NCI-H128 (cell line): ENCODE data around the gene LRRC56.

Experiments used
- DNase-seq: peaks from one replicate; lab custom pipeline; 2025; ENCODE audit not compliant: unreplicated experiment; lab: John Stamatoyannopoulos, UW

Gene LRRC56

GRCh38 chr11:537622-538430 lies 499 bp downstream of the LRRC56 start:
- DNase-seq, result no peak

- no peak for DNase-seq
Measured at GRCh38 chr11:538431-539051, 1.2 kb downstream of the LRRC56 start.

- no peak for DNase-seq
Measured at GRCh38 chr11:539971-540481, 2.7 kb downstream of the LRRC56 start.

GRCh38 chr11:540583-541432 lies 3.5 kb downstream of the LRRC56 start:
- DNase-seq, result no peak

- DNase-seq, result no peak
Measured at GRCh38 chr11:541433-541885, 4.1 kb downstream of the LRRC56 start.

- DNase-seq, result no peak
Measured at GRCh38 chr11:544817-545166, 7.5 kb downstream of the LRRC56 start.

- no peak for DNase-seq
Measured at GRCh38 chr11:545171-545570, 7.8 kb downstream of the LRRC56 start.

- DNase-seq, result no peak
Measured at GRCh38 chr11:548700-549603, 11.6 kb downstream of the LRRC56 start.

- DNase-seq, result no peak
Measured at GRCh38 chr11:550021-550745, 12.9 kb downstream of the LRRC56 start.

- no peak for DNase-seq
Measured at GRCh38 chr11:550746-551085, 13.4 kb downstream of the LRRC56 start.

GRCh38 chr11:551131-551530 lies 13.8 kb downstream of the LRRC56 start:
- no peak for DNase-seq

- no peak for DNase-seq
Measured at GRCh38 chr11:551596-551995, 14.3 kb downstream of the LRRC56 start.

GRCh38 chr11:553083-553987 lies 16.0 kb downstream of the LRRC56 start:
- DNase-seq, result no peak

GRCh38 chr11:553988-554340 lies 16.6 kb downstream of the LRRC56 start:
- no peak for DNase-seq

GRCh38 chr11:554428-555226 lies 17.3 kb downstream of the LRRC56 start:
- DNase-seq, result peak; percentile 65

- no peak for DNase-seq
Measured at GRCh38 chr11:555227-555779, 18.0 kb downstream of the LRRC56 start.

- no peak for DNase-seq
Measured at GRCh38 chr11:555780-556661, 18.7 kb downstream of the LRRC56 start.
